GM21786 (cell line): ENCODE data around the gene BRS3.
"Not testable (repeated sequence)": the region's sequence is repeated elsewhere in the genome, so short reads cannot be mapped to it uniquely, and the experiment has no call there.

Experiments used
- ATAC-seq: cut with Tn5 transposase; IDR thresholded peaks from one replicate; pipeline ENCODE4 v1.9.1; 2021; ENCODE audit not compliant: unreplicated experiment

Gene BRS3

GRCh38 chrX:136487647-136488046 lies at the start of gene BRS3:
Gene BRS3, plus strand, starts transcription at chrX:136487947. Its CDS starts 168 bp downstream, at chrX:136488115.
- no peak for ATAC-seq

GRCh38 chrX:136438192-136438591 lies 49.6 kb upstream of the BRS3 start:
- ATAC-seq = no peak

- not testable (repeated sequence) for ATAC-seq
Measured at GRCh38 chrX:136445674-136446073, 42.1 kb upstream of the BRS3 start.

- no peak for ATAC-seq
Measured at GRCh38 chrX:136446208-136446607, 41.5 kb upstream of the BRS3 start.

GRCh38 chrX:136447308-136447707 lies 40.4 kb upstream of the BRS3 start:
- ATAC-seq = no peak

- ATAC-seq = no peak
Measured at GRCh38 chrX:136447968-136448367, 39.8 kb upstream of the BRS3 start.

DNA sequence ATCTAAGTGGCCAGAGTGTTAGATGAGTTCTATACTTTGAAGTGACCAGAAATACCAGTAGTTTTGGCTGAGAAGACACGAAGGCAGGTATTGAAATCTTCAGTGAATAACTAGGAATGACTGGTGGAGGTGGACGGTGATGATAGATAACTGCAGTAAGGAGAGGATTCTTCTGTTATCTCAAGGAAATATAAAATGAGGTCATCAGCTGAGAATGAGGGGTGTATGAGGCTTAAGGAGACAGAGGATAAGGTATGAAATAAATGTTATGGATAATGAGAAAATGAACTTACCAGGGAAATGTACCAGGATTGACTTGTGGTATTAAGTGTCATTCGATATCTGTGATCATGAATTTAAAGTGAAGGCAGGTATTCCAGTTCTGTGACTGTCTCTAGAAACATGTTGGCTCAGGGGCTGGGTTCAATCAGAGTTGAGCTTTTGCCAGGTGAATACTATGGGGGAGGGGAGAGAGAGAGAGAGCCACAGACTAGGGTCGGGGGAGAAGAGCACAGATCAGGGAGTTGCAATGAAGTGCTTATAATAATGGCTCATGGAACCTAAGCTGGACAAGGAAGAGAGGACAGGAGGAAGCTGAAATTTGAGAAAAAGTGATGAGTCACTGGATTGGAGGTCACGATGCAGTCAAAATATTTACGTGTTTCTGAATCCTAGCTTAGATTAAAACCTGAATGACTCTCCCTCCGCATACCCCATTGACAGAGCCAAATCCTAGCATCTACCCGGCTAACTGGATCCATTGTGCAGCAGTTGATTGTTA lies 37.5 kb upstream of the BRS3 start:
- no peak for ATAC-seq

DNA sequence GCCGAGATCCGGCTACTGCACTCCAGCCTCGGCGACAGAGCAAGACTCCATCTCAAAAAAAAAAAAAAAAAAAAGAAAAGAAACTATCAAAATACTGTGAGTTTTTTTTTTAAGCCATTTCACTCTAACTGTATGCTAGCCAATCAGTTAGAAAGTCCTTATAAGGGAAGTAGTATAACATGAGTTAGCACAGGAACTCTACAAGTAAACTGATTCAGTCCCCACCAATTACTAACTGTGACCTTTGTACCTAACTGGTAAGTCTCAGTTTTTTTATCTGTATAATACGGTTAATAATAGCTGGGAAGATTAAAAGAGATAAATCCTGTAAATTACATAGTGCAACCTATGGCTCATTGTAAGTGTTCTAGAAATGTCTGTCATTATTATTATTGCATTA lies 35.1 kb upstream of the BRS3 start:
- no peak for ATAC-seq

DNA sequence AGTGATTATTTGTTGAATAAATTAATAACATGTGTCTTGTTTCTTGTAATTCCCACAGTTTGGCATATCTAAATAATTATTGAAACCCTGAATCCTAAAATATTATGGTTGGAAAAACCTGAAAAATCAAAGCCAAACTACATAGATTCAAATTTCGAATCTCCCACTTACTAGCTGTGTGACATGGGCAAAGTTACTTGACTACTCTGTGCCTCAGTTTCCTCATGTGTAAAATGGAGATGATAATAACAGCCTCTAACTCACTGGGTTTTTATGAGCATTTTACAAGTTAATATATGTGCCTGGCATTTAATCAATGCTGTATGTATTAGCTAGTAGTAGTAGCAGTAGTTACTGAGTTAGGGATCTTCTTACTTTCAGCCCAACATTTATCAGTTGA lies 34.6 kb upstream of the BRS3 start:
- no peak for ATAC-seq

DNA sequence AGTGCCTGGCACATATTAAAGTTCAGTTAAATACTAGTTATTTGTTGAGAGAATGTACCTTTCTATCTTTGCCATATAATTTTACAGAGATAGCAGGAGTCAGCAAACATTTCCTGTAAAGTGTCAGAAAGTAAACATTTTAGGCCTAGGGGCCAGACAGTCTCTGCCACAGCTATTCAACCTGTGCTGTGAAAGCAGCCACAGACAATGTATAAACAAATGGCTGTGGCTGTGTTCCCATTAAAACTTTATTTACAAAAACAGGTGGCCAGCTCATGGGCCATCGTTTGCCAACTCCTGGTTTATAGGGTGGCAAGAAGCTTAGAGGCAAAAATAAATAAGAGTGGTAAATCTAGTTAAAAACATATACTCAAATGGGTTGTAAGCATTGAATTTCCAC lies 34.0 kb upstream of the BRS3 start:
- no peak for ATAC-seq

DNA sequence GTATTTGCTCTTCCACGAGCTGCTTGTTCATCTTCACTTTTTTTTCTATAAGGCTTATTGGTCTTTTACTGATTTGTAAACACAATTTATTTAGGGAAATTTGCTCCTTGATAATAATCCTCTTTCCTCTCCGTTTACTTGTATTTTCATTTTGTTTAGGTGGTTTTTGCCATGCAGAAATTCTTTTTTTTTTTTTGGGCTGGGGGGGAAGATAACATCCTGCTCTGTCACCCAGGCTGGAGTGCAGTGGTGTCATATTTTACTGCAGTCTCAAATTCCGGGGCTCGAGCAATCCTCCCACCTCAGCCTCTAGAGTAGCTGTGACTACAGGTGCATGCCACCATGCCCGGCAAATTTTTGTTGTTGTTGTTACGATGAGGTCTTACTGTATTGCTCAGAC lies 31.6 kb upstream of the BRS3 start:
- no peak for ATAC-seq

DNA sequence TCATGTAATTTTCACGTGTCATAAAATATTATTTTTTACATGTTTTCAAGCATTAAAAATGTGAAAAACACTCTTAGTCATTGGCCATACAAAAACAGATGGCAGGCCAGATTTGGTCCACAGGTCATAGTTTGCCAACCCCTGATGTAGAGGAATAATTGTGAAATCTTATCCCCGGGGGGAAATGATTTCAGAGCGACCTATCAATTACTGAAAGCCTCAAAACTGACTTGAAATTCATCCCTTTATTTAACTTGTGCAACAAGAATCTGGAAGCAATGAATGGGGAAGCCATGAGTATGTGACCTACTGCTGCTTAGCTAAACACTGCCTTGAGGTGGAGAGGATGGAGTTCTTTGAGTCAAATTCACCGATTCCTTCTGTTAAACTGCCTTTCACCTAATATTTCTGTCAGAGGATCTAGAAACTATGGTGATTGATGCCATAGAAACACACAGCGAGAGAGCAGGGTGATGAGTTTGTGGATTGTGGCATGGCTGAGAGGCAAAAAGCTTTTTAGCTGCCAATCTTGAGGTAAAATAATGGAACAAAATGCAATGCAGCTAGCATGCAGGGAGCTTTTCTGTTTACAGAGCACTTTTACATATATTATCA lies 30.3 kb upstream of the BRS3 start:
- no peak for ATAC-seq

DNA sequence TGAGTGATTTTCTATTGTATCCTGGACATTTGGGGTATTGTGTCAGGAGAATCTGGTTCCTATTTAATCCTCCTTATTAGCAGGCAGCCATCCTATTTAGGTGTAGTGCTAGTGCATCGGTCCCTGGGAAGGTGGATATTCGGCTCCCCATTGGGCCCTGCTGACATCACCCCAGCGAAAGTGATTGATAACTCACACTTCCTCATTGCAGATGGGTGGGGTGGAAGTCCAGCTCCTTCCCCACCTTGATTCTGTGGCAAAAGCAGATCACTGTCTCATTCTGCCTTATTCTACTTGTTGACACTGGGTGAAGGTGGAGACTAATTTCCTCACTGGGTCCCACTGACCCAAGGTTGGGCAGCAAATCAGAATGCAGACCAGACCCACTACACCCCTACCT lies 23.2 kb upstream of the BRS3 start:
- no peak for ATAC-seq

DNA sequence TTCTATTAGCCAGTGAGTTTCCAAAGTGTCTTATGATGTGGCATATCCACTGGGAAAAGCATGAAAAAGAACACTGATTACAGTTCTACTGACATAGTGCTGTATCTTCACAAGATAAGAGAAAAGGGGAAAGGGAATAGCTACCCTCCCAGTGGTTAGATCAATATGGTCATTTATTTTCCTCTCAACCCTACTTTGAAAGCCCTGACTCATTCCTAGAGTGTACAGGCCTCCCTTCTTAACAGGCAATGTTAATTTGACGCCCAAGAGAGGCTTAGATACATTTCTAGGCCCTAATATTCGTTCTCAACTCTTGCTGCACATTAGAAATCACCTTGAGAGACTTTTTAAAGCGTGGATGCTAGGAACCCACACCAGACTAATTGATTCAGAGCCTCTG lies 20.4 kb upstream of the BRS3 start:
- no peak for ATAC-seq

DNA sequence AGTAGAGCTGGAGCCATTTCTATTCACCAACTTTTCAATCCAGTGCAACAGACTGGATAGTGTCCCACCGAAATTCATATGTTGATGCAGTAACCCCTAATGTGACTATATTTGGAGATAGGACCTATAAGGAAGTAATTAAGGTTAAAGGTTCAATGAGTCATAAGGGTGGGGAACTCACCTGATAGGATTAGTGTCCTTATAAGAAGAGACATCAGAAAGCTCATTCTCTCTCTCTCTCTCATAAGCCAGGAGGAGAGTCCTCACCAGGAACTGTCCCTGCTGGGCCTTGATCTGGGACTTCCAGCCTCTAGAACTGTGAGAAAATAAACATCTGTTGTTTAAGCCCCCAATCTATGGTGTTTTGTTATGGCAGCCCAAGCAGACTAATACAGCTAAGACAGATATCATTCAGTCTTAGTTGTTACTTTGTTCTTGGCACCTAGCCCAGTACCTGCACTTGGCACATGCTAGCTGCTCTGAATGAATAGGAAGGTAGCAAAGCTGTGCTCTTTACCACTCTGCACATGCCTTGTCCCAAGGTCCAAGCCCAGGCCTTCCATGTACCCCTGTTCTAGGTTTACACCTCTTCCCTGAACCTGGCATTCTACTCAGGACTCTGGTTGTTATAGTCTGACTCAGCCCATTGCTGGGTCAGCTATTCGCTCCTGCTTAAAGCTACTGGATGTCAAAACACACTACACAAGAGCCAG lies 19.2 kb upstream of the BRS3 start:
- ATAC-seq = no peak

DNA sequence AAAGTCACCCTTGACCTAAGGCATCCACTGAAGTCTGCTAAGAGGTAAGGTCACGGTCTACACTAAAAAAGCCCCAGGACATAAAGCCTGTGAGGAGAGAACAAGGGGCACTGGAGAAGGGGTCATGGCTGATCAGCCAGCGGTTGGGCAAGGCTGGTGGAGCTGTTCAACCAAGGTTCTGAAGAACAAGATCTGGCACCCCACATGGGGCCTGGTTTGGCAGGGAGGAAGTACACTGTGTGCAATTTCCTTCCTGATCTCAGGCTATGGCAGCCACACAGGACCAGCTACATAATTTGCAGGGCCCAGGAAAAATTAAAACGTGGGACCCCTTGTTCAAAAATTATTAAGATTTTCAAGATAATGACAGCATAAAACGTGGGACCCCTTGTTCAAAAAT lies 14.1 kb upstream of the BRS3 start:
- no peak for ATAC-seq

GRCh38 chrX:136475236-136475635 lies 12.5 kb upstream of the BRS3 start:
- ATAC-seq = no peak

- no peak for ATAC-seq
Measured at GRCh38 chrX:136476501-136476900, 11.2 kb upstream of the BRS3 start.

- ATAC-seq = no peak
Measured at GRCh38 chrX:136477026-136477425, 10.7 kb upstream of the BRS3 start.

- no peak for ATAC-seq
Measured at GRCh38 chrX:136480383-136480782, 7.4 kb upstream of the BRS3 start.

DNA sequence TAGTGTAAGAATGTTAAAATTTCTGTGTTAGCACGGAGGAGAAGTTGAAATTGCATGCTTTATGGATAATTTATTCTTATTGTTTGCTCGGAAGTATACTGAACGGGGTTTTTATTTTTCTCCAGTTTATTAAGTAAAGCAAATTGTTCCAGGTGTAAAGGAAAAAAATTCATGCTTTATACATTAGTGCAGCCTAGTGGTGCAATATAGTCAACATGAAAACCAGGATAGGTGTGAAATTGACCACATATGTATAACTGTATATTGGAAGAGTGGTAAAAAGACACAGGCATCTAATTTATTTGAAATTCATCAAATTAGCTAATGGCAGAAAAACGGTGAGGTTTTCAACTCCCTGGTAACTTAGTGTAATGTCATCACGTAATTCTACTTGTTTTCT lies 959 bp downstream of the BRS3 start:
- ATAC-seq = no peak

DNA sequence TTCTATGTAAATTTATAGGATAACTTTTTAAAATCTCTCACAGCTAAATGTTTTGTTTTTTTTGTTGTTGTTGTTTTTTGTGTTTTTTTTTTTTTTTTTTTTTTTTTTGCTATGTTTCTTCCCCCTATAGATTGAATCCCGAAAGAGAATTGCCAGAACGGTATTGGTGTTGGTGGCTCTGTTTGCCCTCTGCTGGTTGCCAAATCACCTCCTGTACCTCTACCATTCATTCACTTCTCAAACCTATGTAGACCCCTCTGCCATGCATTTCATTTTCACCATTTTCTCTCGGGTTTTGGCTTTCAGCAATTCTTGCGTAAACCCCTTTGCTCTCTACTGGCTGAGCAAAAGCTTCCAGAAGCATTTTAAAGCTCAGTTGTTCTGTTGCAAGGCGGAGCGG lies 4.1 kb downstream of the BRS3 start:
- ATAC-seq = no peak
